Stimulated activated CD4-positive, alpha-beta T cell treated with anti-CD3 and anti-CD28 coated beads, Interleukin-15, amount 100 ng/mL, for 48 hours (primary cell): ENCODE results near the gene GOLGA6L10.
"Not testable (repeated sequence)": the region's sequence is repeated elsewhere in the genome, so short reads cannot be mapped to it uniquely, and the experiment has no call there.

Experiments
- DNase-seq, 2 donors: peaks; one replicate each; pipeline ENCODE4 v3.0.0-alpha.2; 2020; ENCODE audit warnings: low read depth in 2 of 2

The GOLGA6L10 gene

DNA sequence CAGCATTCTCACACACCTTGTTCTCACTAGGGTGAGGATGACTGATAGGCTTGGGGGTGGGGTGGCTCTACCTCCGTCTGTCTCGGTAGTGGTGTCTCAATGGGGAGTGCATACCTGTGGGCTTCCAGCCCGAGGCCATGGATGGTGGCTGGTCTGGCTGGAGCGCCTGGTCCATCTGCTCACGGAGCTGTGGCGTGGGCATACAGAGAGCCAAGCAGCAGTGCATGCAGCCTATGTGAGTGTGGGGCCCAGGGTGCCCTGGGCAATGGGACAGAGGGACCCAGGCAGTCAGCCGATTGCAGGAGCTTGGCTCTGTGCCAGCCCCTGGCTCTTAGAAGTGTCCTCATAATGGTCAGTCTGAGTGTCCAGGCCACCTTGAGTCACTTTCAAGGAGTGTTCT is 31.8 kb downstream of the GOLGA6L10 start:
- DNase-seq, result not testable (repeated sequence)

DNA sequence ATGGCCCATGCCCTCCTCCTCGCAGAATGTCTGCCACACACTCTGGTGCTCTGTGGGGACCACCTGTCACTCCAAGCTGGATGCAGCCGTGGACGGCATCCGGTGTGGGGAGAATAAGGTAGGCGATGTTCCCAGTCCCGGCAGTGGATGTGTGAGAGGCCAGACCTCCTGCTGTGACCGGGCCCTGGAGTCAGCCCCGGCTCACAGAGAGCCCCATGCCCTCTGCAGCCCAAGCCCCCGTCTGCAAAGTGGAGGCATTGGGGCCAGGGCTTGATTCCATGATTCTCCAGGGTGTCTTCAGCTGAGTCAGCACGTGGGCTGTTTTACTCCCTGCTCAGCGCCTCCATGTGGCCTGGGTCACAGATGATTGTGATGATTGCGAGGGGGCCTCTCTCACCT is 32.2 kb downstream of the GOLGA6L10 start:
- DNase-seq, result no peak

DNA sequence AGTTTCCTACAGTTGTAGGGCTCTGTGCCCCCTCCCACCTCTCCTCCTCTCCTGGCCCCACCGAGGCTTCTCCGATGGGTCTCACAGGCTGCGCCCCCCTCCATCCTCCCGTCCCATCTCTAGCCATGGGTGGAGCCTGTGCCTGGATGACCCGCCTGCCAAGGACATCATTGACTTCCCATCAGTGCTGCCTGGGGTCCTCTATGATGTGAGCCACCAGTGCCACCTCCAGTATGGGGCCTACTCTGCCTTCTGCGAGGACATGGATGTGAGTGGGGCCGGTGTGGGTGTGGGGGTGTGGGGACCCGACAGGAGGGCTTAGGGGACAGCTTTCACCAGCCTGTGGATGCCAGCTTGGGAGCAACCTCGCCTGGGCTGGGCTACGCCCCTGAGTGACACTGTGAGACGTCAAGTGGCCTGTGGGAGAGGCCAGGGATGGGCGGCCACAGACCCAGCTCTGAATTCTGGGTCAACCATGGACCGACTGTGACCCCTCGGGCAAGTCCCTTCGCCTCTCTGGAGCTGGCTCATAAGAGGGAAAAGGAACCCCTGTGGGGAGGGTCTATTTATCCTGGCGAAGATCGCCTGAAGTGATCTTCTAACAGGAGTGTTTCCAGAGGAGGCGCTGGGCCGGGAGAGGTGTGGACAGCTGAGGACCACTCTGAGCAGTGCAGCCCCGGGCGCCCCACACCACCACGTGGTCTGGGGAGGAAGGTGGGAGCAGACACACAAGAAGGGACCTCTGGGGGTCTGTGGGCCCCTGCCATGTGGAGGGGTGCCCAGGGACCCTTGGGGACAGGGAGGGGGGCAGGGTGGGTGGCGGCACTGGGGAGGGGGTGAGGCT is 32.8 kb downstream of the GOLGA6L10 start:
- DNase-seq, result not testable (repeated sequence)

DNA sequence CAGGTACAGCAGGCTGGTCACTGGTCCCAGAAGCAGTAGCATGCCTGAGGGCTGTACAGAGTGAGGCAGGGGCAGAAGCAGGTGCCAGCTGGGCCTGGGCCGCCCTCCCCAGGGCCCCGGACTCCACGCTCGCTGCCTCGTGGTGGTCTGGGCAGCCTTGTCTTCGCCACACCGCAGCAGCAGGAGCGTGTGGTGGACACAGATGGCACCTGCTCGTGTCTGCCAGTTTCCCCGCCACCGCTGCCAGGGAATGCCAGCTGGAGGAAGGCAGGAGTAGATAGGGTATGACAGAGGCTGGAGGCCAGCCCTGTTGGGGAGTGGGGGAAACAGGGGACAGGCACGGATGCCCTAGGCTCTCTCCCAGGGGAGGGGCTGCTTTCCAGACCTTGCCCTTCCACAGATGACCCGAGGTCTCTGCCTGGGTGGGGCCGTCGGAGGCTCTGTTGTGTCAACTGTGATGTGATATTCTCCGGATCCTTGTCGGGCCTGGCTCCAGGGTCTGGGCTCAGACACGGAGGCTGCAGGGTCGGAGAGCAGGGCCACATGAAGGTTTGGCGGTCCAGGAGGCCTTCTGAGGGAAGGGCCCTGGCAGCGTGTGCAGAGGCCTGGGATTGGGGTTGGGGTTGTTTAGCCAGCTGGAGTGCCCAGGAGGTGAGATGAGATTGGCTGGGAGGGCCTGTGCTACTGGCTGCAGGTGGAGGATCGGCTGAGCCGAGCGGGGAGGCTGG is 33.6 kb downstream of the GOLGA6L10 start:
- no peak for DNase-seq

DNA sequence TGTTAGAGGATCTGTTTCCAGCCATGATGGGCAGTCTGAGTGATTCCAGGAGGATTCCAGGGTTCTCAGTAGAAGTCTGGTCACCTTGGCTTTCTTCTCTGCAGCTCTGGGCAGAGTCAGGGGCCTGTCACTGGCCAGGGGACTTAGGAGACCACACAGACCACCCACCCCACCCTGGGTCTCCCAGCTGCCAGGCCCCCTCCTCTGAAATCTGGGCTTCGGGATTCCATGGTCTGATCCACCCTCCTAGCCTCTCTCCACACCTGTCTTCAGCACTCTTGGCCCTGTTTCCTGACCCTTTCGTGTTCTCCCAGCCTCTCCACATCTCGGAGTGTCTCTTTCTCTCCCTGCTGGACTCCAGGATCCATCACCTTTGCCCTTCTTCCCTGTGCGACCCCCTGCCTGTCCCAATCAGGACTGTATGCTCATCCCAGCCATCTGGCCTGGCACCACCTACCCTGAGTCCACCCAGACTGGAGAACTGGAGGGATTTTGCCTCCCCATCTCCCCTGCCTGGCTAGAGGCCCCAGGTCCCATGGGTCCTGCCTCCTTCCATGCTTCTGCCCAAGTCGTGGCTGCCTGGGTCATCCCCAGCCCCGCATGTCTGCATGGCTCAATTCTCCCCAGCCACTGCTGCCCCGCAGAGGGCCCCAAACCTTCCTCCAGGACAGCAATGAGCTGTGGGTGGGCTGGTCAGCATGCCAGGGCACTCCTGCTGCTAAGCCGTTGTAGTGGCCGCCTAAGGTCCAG is 34.3 kb downstream of the GOLGA6L10 start:
- DNase-seq, result no peak

DNA sequence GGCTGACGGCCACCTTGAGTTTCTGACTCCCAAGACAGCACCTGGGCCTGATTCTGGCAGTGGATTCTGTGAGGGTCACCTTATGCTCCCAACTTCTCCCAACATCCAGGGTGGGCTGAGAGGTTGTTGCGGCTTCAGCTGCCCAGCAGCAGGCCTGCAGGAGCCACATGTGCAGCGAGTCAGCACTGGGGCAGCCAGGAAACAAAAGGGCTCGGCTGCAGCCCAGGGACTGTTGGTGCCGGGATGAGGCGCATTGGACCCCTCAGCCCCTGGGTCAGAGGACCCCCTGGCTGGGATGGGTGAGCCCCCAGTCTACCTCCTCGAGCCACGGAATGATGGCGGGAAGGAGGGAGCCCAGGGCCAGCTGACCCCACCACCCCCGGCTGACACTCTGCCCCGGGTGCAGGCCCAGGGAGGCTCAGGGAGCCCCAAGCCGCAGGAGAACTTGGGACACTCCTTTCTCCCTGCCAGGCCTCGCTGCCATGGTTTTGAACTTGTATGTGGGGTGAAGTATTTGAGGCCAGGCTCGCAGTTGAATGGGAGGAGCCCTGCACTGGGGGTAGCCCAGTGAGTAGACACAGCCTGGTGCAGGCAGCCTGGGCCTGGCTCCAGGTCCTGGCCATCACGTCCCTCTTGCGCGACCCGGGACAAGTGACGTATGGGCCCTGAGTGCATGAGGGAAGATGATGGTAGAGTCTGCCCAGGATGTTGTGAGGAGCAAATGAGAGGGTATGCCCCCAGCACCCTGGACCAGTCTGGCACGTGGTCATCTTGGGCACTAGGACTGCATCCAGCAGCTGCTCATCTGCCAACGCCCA is 35.1 kb downstream of the GOLGA6L10 start:
- not testable (repeated sequence) for DNase-seq

DNA sequence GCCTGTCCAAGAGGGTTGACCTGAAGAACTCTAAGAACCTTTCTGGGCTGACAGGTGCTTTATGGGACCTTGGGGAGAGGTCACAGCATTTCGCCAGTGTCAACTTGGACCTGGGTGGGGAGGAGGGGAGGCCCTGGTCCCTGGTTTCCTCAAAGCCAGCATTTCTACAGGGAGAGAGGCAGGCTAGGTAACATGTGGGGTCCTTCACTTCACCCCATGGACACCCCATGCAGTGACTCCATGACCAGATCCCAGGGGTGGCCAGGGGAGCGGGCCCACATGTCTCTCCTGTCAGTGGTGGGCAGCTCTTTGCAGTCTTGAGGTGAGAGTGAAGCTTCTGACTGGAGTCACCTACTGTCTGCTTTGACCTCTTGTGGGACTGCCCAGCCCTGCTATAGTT is 35.8 kb downstream of the GOLGA6L10 start:
- no peak for DNase-seq

DNA sequence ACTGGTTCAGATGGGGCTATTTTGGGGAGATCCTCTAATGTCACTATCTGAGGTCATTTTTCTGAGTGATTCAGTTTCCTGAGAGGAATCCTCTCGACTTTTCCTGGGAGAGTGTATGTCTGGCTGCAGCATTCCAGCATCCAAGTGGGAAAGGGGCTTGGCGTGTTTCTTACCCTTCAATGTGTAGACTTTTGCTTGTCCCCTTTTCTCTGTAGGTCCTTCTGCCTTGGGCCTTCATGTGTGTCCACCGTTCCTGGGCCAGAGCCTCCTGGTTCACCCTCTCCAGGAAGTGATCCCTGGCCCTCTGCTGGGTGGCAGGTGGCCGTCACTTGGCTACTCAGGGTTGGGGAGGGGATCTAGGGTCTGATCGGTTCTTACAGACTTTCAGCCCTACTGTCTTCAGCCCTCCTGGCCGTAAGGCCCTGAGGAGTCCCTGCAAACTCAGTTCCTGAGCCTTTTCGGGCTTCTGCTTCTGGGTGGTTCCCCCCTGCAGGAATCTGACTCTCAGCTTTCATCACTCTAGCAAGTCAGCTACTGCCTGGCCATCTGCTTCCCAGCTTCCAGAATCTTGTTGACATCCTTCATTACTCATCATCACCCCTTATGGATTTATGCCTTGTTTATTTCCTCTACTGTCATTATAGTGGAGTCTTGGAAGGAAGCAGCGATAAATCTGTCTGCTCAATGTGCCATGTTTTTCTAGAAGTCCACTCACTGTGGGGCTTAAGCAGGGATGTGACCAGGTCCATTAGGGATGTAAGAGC is 36.5 kb downstream of the GOLGA6L10 start:
- no peak for DNase-seq

DNA sequence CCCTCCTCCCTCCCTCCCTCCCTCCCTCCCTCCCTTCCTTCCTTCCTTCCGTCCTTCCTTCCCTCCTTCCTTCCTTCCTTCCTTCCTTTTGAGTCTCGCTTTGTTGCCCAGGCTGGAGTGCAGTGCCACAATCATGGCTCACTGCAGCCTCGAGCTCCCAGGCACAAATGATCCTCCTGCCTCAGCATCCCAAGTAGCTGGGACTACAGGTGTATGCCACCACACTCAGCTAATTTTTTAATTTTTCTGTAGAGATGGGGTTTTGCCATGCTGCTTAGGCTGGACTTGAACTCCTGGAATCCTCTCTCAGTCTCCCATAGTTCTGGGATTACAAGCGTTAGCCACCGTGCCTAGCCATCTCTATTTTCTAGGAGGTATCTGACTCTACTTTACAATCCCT is 38.0 kb downstream of the GOLGA6L10 start:
- not testable (repeated sequence) for DNase-seq

DNA sequence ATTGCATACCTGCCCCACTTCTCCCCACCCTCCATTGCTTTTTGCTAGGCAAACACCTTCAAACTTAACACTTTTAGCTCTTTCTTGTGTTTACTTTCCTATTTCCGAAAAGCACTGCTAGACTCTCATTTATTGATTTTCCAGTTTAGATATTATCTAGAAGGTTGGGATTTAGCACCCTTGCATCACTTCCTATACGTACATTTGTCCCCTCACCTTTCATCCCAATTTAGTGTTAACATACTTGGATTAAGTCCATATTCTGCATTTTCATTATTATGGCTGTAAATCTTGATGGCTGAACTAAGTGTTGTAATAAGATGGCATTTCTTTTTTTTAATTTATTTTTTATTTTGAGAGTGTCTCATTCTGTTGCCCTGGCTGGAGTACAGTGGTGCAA is 39.5 kb downstream of the GOLGA6L10 start:
- DNase-seq, result no peak

DNA sequence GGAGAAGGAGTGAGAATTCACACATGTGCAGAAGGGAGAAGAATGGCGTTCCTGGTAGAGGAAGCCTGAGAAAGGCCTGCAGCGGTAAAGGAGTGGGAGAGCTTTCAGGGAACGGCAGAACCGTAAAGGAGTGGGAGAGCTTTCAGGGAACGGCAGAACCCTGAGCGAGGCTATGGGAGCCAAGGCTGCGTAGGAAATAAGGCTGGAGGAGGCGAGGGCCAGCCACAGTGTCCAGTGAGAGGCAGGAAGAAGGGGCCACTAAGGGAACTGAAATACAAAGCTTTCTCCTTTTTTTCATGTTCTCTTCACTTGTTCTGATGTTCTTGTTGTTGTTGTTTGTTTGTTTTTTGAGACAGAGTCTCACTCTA is 41.6 kb downstream of the GOLGA6L10 start:
- DNase-seq, result no peak

DNA sequence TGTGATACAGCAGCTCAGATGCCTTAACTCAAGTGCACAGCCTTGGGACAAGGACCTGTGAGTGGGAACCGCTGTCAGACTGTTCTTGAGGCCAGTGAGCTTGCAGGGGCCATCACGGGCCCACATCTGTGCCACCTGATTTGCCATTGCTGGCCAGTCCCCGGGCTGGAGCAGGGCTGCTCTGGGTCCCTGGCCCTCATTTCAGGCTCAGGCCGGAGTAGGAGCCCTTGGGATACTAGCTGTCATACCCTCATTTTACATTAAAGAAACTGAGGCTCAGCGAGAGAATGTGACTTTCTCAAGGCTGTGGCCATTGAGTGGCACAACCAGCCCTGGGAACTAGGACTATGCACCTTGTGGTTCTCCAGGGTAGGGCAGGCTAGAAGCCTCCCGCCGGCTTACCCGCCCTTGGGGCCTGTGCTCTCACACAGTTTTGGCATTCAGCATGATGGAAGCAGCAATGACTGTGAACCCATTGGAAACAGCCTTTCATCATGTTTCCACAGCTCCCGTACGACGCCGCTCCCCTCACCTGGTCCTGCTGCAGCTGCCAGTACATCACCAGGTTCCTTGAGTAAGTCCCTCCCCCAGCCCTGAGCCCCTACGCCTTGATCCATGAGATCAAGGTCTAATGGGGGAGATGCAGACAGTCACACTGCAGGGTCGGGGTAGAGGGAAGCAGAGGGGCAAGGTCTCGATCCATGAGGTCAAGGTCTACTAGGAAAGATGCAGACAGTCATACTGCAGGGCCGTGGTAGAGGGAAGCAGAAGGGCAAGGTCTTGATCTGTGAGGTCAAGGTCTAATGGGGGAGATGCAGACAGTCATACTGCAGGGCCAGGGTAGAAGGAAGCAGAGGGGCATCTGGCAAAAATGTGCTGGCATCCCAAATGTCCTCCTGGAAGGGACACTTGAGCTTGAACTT is 42.2 kb downstream of the GOLGA6L10 start:
- DNase-seq, result no peak

DNA sequence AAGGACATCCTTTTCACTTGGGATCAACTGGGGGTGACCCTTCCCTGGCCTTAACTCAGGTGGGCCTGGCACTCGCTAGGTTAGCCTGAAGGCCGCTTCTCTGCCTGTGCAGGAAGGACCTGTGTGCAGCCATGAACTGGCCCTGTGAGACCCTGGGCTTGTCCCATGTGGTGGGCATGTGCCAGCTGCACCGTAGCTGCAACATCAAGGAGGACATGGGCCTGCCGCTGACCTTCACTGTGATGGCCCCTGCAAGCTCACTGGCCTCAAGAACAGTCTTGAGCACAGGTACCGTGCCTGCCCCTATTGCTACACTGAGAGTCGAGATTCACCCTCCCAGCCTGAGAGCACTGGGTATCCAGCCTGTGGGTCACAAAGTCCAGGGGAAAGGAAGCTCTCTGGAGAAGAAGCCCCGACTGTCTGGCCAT is 43.6 kb downstream of the GOLGA6L10 start:
- no peak for DNase-seq

DNA sequence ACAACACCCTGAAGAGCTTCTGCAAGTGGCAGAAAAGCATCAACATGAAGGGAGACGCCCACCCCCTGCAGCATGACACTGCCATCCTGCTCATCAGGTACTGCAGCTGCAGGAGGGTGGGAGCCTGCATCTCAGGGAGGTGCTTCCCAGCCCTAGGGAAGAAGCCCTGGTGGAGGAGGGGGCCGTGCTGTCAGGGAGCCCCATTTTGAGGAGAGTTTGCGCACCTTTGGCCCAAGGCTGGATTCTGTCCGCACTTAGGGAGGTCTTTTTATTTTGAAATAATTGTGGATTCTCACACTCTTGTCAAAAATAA is 44.5 kb downstream of the GOLGA6L10 start:
- no peak for DNase-seq

DNA sequence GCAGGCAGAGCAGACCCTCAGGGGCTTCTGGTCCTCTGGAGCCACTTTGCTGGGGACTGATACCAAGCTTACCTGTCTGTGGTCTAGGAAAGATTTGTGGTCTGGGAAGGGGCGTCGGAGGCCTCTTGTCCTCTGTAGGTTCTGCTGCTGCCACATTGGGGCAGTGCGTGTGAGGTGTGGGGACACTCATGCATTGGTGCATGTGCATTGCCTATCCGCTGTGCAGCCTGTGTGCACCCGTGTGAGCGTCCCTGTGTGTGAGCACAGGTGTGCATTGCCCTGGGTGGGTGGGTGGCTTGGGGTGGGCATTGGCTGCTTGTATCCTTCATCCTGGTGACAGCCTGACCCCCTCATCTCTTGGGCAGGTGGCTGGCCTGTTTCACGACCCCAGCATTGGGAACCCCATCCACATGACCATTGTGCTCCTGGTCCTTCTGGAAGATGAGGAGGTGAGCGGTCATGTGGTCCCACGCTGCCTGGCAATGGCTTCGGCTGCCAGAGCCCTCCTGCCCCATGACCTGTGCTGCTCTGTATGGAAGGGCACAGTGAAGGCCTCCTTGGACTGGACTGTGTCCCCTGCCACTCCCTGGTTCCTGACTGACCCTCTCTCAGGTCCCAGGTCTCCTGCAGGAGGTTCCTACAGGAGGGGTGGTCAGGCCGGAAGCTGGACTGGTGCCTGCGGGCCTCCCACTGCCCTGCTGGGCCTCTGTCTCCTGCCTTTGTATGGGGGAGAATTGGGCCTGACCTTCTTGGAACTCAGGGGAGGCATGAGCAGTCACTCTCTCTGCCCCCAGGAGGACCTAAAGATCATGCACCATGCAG is 45.1 kb downstream of the GOLGA6L10 start:
- no peak for DNase-seq

DNA sequence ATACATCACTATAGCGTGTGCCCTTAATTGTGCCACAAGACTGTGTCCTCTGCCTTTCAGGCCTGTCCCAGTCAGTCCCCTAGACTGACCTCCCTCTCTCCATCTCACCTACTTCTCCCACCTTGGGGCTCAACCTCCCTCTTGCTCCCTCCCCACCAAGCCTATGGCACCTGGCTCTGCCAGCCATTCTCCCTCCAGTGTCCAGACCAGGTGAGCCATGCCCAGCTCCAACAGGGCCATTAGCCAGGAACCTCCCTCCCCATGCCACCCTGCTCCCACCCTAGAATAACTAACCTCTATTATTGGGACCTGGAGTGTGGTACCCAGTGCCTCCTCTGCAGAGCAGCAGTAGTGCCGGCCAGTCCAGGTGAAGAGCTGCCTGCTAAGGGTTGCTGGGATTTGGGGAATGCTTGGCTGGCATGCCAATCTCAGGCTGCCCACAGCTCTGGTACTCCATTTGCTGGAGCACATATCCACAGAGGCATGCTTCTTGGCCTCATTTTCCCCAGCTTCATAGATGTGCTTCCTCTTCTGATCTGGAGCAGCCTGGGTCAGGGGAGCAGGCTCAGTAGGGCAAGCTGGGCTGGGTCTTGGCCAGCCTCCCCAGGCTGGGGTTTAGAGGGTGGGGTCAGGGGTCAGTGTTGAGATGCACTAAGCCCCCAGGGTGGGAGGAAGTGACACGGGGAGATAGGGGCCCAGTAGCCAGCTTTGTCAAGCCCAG is 47.8 kb downstream of the GOLGA6L10 start:
- no peak for DNase-seq

DNA sequence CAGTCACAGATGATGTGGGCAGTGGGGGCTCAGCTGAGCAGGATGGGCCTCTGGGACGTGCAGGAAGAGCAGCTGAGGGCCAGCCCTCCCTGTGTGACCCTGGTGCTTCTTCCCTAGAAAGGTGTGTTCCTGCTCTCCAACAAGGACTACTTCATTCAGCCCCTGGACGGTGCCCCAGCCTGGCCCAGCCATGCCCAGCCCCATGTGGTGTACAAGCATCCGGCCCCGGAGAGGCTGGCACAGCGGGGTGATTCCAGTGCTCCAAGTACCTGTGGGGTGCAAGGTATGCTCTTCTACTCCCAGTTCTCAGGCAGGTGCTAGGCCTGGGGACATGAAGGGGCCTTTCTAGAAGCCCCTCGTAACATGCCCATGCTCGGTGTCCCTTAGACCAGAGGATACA is 48.4 kb downstream of the GOLGA6L10 start:
- DNase-seq, result no peak

DNA sequence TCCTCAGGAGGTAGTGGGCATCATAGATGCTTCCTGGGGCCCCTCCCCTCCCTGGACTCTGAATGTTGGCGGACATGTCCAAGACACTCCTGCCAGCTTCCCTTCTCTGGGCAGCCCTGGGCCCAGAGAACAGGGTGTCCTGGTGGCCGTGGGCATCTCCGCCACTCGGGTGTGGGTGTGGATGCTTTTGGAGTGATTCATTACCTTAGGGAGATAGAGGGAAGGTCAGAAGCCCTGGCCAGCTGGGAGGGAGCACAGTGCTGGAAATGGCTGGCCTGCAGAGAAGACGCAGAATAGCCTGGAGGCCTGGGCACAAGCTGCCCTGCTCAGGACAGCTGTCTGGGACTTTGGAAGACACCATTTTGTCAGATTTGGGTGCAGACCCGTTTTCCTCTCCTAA is 48.9 kb downstream of the GOLGA6L10 start:
- DNase-seq, result not testable (repeated sequence)
